Measurements from ENCODE around the gene RAPGEF1.

- TF ChIP-seq CTCF (conservative IDR thresholded peaks at IDR 0.05; ENCODE audit: low read depth, low read length) (no peak), EZH2 (IDR thresholded peaks at IDR 0.05; ENCODE audit: low read length, unreplicated experiment) (no peak), EZH2phosphoT487 (IDR thresholded peaks at IDR 0.05; ENCODE audit: borderline replicate concordance, low read length) (no peak)
Measured at GRCh38 chr9:131534721-131535237, 205.1 kb downstream of the RAPGEF1 start.

All from PC-3 (cell line).